Stimulated activated naive B cell treated with anti-CD40 and anti-IgM and Interleukin-4, amounts not matched to agents 10 μg/mL and 1 μg/mL and 100 μg/mL, for 72 hours (primary cell): ENCODE results near the gene HOXD3.

ENCODE experiments used
- ATAC-seq, 2 donors: fragments of 150-1000 bp; cut with Tn5 transposase; replicated peaks; 2 replicates each; pipeline ENCODE4 v1.10.0; 2021; ENCODE audit warnings: moderate library complexity in 1 of 2
- DNase-seq: peaks from one replicate; pipeline ENCODE4 v3.0.0; 2021
- H3K27ac Mint-ChIP-seq: one replicate; pipeline ENCODE4 v1.8.0; 2022; ENCODE audit warnings: mild to moderate bottlenecking, mixed read lengths
- H3K27me3 Mint-ChIP-seq, 2 donors: one replicate each; pipeline ENCODE4 v1.8.0; 2022; ENCODE audit warnings: mixed read lengths in 2 of 2
- H3K36me3 Mint-ChIP-seq, 2 donors: one replicate each; pipeline ENCODE4 v1.8.0; 2022; ENCODE audit warnings: mixed read lengths in 2 of 2, mild to moderate bottlenecking in 1 of 2
- H3K4me1 Mint-ChIP-seq, 2 donors: one replicate each; pipeline ENCODE4 v1.8.0; 2022; ENCODE audit warnings: mixed read lengths in 2 of 2, mild to moderate bottlenecking in 1 of 2
- H3K4me3 Mint-ChIP-seq, 2 donors: one replicate each; pipeline ENCODE4 v1.8.0; 2022; ENCODE audit warnings: mild to moderate bottlenecking in 2 of 2, mixed read lengths in 2 of 2, moderate library complexity in 1 of 2
- H3K9me3 Mint-ChIP-seq, 2 donors: one replicate each; pipeline ENCODE4 v1.8.0; 2022; ENCODE audit warnings: mixed read lengths in 2 of 2, mild to moderate bottlenecking in 1 of 2

The HOXD3 gene

DNA sequence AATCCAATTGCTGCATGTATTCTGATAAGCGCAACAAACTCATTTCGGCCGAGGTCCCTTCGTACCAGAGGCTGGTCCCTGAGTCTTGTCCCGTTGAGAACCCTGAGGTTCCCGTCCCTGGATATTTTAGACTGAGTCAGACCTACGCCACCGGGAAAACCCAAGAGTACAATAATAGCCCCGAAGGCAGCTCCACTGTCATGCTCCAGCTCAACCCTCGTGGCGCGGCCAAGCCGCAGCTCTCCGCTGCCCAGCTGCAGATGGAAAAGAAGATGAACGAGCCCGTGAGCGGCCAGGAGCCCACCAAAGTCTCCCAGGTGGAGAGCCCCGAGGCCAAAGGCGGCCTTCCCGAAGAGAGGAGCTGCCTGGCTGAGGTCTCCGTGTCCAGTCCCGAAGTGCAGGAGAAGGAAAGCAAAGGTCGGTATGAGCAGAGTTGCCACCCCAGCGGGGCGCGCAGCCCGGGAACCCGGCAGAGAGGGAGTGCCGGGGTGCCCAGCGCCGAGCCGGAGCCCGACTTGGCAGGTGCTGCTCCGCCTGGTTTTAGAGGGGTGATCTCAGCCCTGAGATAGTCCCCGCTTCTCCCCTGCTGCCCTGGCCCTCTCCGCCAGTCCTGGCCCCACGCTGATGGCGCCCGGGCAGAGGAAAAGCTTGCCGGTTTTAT is 39.8 kb upstream of the HOXD3 start:
- peaks cover 0 to 4% of the 10 kb centered on the region in 2 donors for H3K36me3 Mint-ChIP-seq
- DNase-seq (no peak), ATAC-seq (no peak)
- H3K27me3 Mint-ChIP-seq = peaks cover 77 to 86% of the 10 kb centered on the region in 2 donors
- peaks cover 5 to 7% of the 10 kb centered on the region in 2 donors for H3K4me1 Mint-ChIP-seq
- no peak overlapping the region for H3K4me3 Mint-ChIP-seq
- H3K27ac Mint-ChIP-seq = peak overlapping the region; percentile 72
- H3K9me3 Mint-ChIP-seq = peaks cover 0 to 2% of the 10 kb centered on the region in 2 donors

DNA sequence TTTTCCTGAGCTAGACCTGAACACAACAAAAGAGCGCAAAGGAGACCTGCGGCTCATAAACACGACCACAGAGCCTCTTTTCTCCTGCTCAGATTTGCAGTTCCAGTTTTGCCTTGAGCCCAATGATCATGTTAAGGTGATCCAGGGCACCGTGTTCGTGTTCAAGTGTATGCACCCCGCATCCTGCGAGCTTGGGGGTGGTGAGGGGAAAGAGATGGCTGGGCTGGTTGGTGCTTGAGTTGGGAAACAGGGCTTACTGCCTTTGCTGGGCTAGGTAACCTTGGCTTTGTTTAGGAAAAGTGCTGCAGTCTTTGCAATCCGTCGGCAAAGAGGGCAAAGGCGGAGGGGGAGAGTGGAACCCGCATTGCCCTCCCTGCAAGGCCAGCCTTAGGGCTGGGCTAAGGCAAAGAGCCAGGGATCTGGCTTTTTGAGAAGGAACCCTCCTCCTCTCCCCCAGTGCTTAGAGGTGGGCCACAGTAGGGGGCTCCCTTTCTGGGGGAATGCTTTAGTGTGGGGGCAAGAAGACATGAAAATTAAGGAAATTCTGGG is 39.2 kb upstream of the HOXD3 start:
- Mint-ChIP-seq H3K27ac (no peak overlapping the region), H3K27me3 (peaks cover 71 to 80% of the 10 kb centered on the region in 2 donors), H3K4me1 (peaks cover 6 to 12% of the 10 kb centered on the region in 2 donors), H3K36me3 (peaks cover 0 to 4% of the 10 kb centered on the region in 2 donors), H3K4me3 (no peak overlapping the region), H3K9me3 (peaks cover 0 to 2% of the 10 kb centered on the region in 2 donors)
- DNase-seq (no peak), ATAC-seq (no peak)

DNA sequence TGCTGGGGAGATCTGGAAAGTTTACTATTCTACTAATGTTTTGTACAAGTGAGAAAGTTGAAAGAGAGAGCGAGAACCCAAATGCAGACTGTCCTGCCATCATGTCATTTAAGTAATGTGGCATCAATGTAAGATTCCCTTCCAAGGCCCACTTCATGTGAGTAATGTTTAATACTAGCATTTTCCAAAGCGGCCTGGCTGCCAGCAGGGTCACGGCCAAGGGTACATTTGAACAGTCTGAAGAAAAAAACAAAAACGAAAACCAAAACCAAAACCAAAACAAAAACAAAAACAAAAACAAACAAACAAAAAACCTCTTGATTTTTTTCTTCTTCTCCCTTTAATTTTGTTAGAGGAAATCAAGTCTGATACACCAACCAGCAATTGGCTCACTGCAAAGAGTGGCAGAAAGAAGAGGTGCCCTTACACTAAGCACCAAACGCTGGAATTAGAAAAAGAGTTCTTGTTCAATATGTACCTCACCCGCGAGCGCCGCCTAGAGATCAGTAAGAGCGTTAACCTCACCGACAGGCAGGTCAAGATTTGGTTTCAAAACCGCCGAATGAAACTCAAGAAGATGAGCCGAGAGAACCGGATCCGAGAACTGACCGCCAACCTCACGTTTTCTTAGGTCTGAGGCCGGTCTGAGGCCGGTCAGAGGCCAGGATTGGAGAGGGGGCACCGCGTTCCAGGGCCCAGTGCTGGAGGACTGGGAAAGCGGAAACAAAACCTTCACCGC is 38.3 kb upstream of the HOXD3 start:
- H3K4me1 Mint-ChIP-seq = peaks cover 8 to 14% of the 10 kb centered on the region in 2 donors
- H3K27me3 Mint-ChIP-seq = peaks cover 69 to 82% of the 10 kb centered on the region in 2 donors
- peaks cover 0 to 4% of the 10 kb centered on the region in 2 donors for H3K36me3 Mint-ChIP-seq
- peak overlapping the region in 1 of 2 donors; percentile 29 for H3K4me3 Mint-ChIP-seq
- H3K9me3 Mint-ChIP-seq = peaks cover 0 to 2% of the 10 kb centered on the region in 2 donors
- DNase-seq (no peak), ATAC-seq (no peak)
- H3K27ac Mint-ChIP-seq = no peak overlapping the region

- Mint-ChIP-seq H3K36me3 (peaks cover 0 to 4% of the 10 kb centered on the region in 2 donors), H3K27me3 (peaks cover 78 to 86% of the 10 kb centered on the region in 2 donors), H3K4me3 (no peak overlapping the region), H3K4me1 (peaks cover 12 to 22% of the 10 kb centered on the region in 2 donors), H3K9me3 (peaks cover 0 to 2% of the 10 kb centered on the region in 2 donors), H3K27ac (peak overlapping the region; percentile 51)
- ATAC-seq = no peak
- DNase-seq = no peak
These were observed 36.5 kb upstream of the HOXD3 start for GRCh38 chr2:176120364-176121189.

GRCh38 chr2:176121190-176122051 is 35.7 kb upstream of the HOXD3 start:
- Mint-ChIP-seq H3K27ac (peak overlapping the region; percentile 51), H3K4me3 (peak overlapping the region in 1 of 2 donors; percentile 14), H3K36me3 (peaks cover 0 to 2% of the 10 kb centered on the region in 2 donors), H3K4me1 (peaks cover 10 to 19% of the 10 kb centered on the region in 2 donors), H3K27me3 (peaks cover 77 to 84% of the 10 kb centered on the region in 2 donors), H3K9me3 (peaks cover 0 to 2% of the 10 kb centered on the region in 2 donors)
- ATAC-seq = no peak
- no peak for DNase-seq

- no peak for ATAC-seq
- Mint-ChIP-seq H3K27me3 (peaks cover 76 to 77% of the 10 kb centered on the region in 2 donors), H3K27ac (peak overlapping the region; percentile 76), H3K4me3 (peak overlapping the region; percentile 67 to 70), H3K4me1 (peaks cover 10 to 15% of the 10 kb centered on the region in 2 donors), H3K36me3 (peaks cover 0 to 2% of the 10 kb centered on the region in 2 donors), H3K9me3 (no peaks in the 10 kb centered on the region)
- DNase-seq = no peak
These were observed 34.9 kb upstream of the HOXD3 start for GRCh38 chr2:176122052-176122682.

DNA sequence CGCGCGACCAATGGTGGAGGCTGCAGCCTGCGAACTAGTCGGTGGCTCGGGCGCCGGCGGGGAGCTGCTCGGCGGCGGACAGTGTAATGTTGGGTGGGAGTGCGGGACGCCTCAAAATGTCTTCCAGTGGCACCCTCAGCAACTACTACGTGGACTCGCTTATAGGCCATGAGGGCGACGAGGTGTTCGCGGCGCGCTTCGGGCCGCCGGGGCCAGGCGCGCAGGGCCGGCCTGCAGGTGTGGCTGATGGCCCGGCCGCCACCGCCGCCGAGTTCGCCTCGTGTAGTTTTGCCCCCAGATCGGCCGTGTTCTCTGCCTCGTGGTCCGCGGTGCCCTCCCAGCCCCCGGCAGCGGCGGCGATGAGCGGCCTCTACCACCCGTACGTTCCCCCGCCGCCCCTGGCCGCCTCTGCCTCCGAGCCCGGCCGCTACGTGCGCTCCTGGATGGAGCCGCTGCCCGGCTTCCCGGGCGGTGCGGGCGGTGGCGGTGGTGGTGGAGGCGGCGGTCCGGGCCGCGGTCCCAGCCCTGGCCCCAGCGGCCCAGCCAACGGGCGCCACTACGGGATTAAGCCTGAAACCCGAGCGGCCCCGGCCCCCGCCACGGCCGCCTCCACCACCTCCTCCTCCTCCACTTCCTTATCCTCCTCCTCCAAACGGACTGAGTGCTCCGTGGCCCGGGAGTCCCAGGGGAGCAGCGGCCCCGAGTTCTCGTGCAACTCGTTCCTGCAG is 34.3 kb upstream of the HOXD3 start, which contains the start of gene HOXD9:
TSS of gene HOXD9 (plus strand) at position 37 of the 728 bp plus-strand sequence. CDS start at position 87, 50 bp downstream.
- DNase-seq (no peak), ATAC-seq (no peak)
- H3K27me3 Mint-ChIP-seq = peaks cover 74 to 76% of the 10 kb centered on the region in 2 donors
- H3K4me3 Mint-ChIP-seq = peak within 1 kb of the TSS; percentile 67 to 70
- peak within 1 kb of the TSS; percentile 76 for H3K27ac Mint-ChIP-seq
- peaks cover 0 to 2% of the 10 kb centered on the region in 2 donors for H3K36me3 Mint-ChIP-seq
- H3K4me1 Mint-ChIP-seq = peaks cover 10 to 16% of the 10 kb centered on the region in 2 donors
- no peaks in the 10 kb centered on the region for H3K9me3 Mint-ChIP-seq

- Mint-ChIP-seq H3K4me3 (peak overlapping the region; percentile 27 to 54), H3K36me3 (peaks cover 0 to 2% of the 10 kb centered on the region in 2 donors), H3K4me1 (peaks cover 13 to 23% of the 10 kb centered on the region in 2 donors), H3K27ac (peak overlapping the region; percentile 11), H3K9me3 (no peaks in the 10 kb centered on the region), H3K27me3 (peaks cover 74 to 76% of the 10 kb centered on the region in 2 donors)
- DNase-seq (no peak), ATAC-seq (no peak)
These were observed 33.5 kb upstream of the HOXD3 start for GRCh38 chr2:176123411-176124109.

- ATAC-seq (no peak), DNase-seq (no peak)
- Mint-ChIP-seq H3K27ac (peak overlapping the region; percentile 70), H3K36me3 (peaks cover 2 to 3% of the 10 kb centered on the region in 2 donors), H3K4me3 (peak overlapping the region in 1 of 2 donors; percentile 27), H3K4me1 (peaks cover 13 to 31% of the 10 kb centered on the region in 2 donors), H3K27me3 (peaks cover 74 to 75% of the 10 kb centered on the region in 2 donors), H3K9me3 (no peaks in the 10 kb centered on the region)
These were observed 32.8 kb upstream of the HOXD3 start for GRCh38 chr2:176124110-176124946.

GRCh38 chr2:176124947-176125771 is 31.9 kb upstream of the HOXD3 start:
- peak overlapping the region; percentile 70 for H3K27ac Mint-ChIP-seq
- no peak overlapping the region for H3K4me3 Mint-ChIP-seq
- H3K4me1 Mint-ChIP-seq = peaks cover 13 to 32% of the 10 kb centered on the region in 2 donors
- peaks cover 2 to 3% of the 10 kb centered on the region in 2 donors for H3K36me3 Mint-ChIP-seq
- no peaks in the 10 kb centered on the region for H3K9me3 Mint-ChIP-seq
- DNase-seq (no peak), ATAC-seq (no peak)
- H3K27me3 Mint-ChIP-seq = peaks cover 67 to 68% of the 10 kb centered on the region in 2 donors
